ENCODE results near the gene TMEM217. TPM values are rescaled to one million over a fixed set of nuclear protein-coding genes. Genes with fewer than 3 reads are reported as not detected.

Gene TMEM217
- total RNA-seq, 2 donors from 2014 or later: 0.95 to 1.6 TPM

DNA sequence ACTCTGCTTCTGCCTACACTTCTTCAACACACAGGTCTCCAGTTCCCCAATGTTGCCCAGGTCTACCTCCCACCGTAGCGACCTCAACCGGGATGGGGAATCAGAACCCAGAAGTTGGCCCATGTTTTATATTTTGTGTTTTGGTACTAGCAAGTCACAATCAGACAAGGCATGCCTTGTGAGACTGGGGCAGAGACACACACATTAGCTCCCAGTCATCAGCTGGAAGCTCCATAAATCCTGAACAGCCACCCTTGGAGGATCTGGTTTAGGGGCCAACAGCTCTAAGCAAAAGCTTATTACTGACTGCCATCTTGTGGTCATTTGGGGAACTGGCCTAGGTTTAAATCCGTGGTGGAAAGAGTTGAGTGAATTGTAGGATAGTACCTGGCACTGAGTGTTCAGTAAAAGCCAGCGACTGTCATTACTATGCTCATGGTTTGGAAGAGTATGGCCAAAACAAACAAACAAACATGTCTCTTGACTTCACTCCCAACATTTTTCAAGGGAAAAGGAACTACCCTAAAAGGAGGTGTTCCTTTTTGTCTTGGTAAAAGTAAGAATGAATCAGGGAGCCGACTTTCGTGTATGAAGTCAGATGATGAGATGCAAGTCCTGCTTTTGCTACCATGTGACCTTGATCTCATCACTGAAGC, 47.5 kb downstream of the TMEM217 start:
- Histone ChIP-seq H3K27ac (ENCODE audit: low read depth, low read length) (no peak overlapping the region), H3K9ac (ENCODE audit: extremely low read depth, low read length, poor library complexity, severe bottlenecking) (no peak overlapping the region), H3K9me3 (ENCODE audit: control insufficient read depth, low read length) (no peaks in the 10 kb centered on the region), H3K36me3 (ENCODE audit: control insufficient read depth, insufficient read depth, low read length) (no peaks in the 10 kb centered on the region), H3K27me3 (ENCODE audit: control insufficient read depth, insufficient read depth, low read length, poor library complexity, severe bottlenecking) (no peaks in the 10 kb centered on the region), H3K4me3 (ENCODE audit: low read length) (no peak overlapping the region), H3K4me1 (ENCODE audit: control insufficient read depth, insufficient read depth, low read length) (no peaks in the 10 kb centered on the region)
- no peaks in the 10 kb centered on the region for H3K36me3 Mint-ChIP-seq (ENCODE audit: low read depth)
- WGBS, 2 experiments (ENCODE audit: insufficient coverage in 1 of 2, insufficient read length in 1 of 2): 73 to 93% methylated on average over 5 to 7 of the region's 7 CpGs
- no peak overlapping the region for H3K4me3 Mint-ChIP-seq
- peak; percentile 93 for DNase-seq
- peak; percentile 95 for TF ChIP-seq CTCF (conservative IDR thresholded peaks at IDR 0.05)
- H3K27ac Mint-ChIP-seq: no peak overlapping the region
- no peaks in the 10 kb centered on the region for H3K9me3 Mint-ChIP-seq
- H3K27me3 Mint-ChIP-seq (ENCODE audit: insufficient read depth): no peaks in the 10 kb centered on the region
- peaks cover 1% of the 10 kb centered on the region for H3K4me1 Mint-ChIP-seq

- H3K27me3 ChIP-seq (ENCODE audit: control insufficient read depth, insufficient read depth, low read length, poor library complexity, severe bottlenecking): no peaks in the 10 kb centered on the region
- H3K27ac ChIP-seq (ENCODE audit: low read depth, low read length): no peak overlapping the region
- Mint-ChIP-seq H3K4me3 (no peak overlapping the region), H3K36me3 (ENCODE audit: low read depth) (no peaks in the 10 kb centered on the region), H3K9me3 (no peaks in the 10 kb centered on the region), H3K27me3 (ENCODE audit: insufficient read depth) (no peaks in the 10 kb centered on the region), H3K4me1 (peaks cover 1% of the 10 kb centered on the region), H3K27ac (no peak overlapping the region)
- 91 to 92% methylated on average over 11 to 12 of the region's 12 CpGs for WGBS, 2 experiments (ENCODE audit: insufficient coverage in 1 of 2, insufficient read length in 1 of 2)
- H3K4me1 ChIP-seq (ENCODE audit: control insufficient read depth, insufficient read depth, low read length): no peaks in the 10 kb centered on the region
- H3K36me3 ChIP-seq (ENCODE audit: control insufficient read depth, insufficient read depth, low read length): no peaks in the 10 kb centered on the region
- TF ChIP-seq CTCF (conservative IDR thresholded peaks at IDR 0.05): no peak
- no peak overlapping the region for H3K4me3 ChIP-seq (ENCODE audit: low read length)
- no peaks in the 10 kb centered on the region for H3K9me3 ChIP-seq (ENCODE audit: control insufficient read depth, low read length)
- peak; percentile 38 for DNase-seq
- H3K9ac ChIP-seq (ENCODE audit: extremely low read depth, low read length, poor library complexity, severe bottlenecking): no peak overlapping the region
Measured at GRCh38 chr6:37209461-37210205, 48.3 kb downstream of the TMEM217 start.

DNA sequence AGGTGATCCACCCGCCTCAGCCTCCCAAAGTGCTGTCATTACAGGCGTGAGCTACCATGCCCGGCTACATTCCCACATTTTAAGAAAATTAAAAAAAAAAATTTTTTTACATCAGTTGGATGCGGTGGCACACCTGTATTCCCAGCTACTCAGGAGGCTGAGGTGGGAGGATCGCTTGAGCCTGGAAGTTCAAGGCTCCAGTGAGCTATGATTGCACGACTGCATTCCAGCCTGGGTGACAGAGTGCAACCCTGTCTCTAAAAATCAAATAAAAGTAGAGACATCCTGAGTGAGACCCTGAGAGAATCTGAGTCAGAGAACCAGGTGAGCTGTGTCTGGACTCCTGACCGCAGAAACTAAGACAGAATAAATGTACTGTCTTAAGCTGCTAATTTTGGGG, 49.2 kb downstream of the TMEM217 start:
- H3K27ac Mint-ChIP-seq: no peak overlapping the region
- Histone ChIP-seq H3K4me1 (ENCODE audit: control insufficient read depth, insufficient read depth, low read length) (no peaks in the 10 kb centered on the region), H3K9ac (ENCODE audit: extremely low read depth, low read length, poor library complexity, severe bottlenecking) (no peak overlapping the region), H3K36me3 (ENCODE audit: control insufficient read depth, insufficient read depth, low read length) (no peaks in the 10 kb centered on the region), H3K4me3 (ENCODE audit: low read length) (no peak overlapping the region), H3K9me3 (ENCODE audit: control insufficient read depth, low read length) (no peaks in the 10 kb centered on the region), H3K27me3 (ENCODE audit: control insufficient read depth, insufficient read depth, low read length, poor library complexity, severe bottlenecking) (no peaks in the 10 kb centered on the region), H3K27ac (ENCODE audit: low read depth, low read length) (no peak overlapping the region)
- no peaks in the 10 kb centered on the region for H3K9me3 Mint-ChIP-seq
- H3K4me3 Mint-ChIP-seq: no peak overlapping the region
- peaks cover 1% of the 10 kb centered on the region for H3K4me1 Mint-ChIP-seq
- no peaks in the 10 kb centered on the region for H3K36me3 Mint-ChIP-seq (ENCODE audit: low read depth)
- no peaks in the 10 kb centered on the region for H3K27me3 Mint-ChIP-seq (ENCODE audit: insufficient read depth)
- WGBS, 2 experiments (ENCODE audit: insufficient coverage in 1 of 2, insufficient read length in 1 of 2): 92 to 98% methylated on average over 6 to 7 of the region's 7 CpGs
- no peak for TF ChIP-seq CTCF (conservative IDR thresholded peaks at IDR 0.05)
- DNase-seq: peak; percentile 14
